ENCODE measurements around the gene RBMS3. TPM values are rescaled to one million over a fixed set of nuclear protein-coding genes. Genes with fewer than 3 reads are reported as not detected.

RBMS3 gene
- total and polyA plus RNA-seq, 2 experiments from 2014 or later = 3.2 to 7.4 TPM

- Histone ChIP-seq H2AFZ (no peak overlapping the region), H4K20me1 (replicated peaks; ENCODE audit: insufficient read depth) (no peaks in the 10 kb centered on the region), H3K9me2 (ENCODE audit: insufficient read depth) (no peaks in the 10 kb centered on the region), H3K79me2 (replicated peaks; ENCODE audit: insufficient read depth) (no peaks in the 10 kb centered on the region), H3K27me3 (ENCODE audit: insufficient read depth) (no peaks in the 10 kb centered on the region), H3K4me3 (no peak overlapping the region), H3K36me3 (ENCODE audit: insufficient read depth) (no peaks in the 10 kb centered on the region), H3F3A (replicated peaks; ENCODE audit: low read depth) (no peaks in the 10 kb centered on the region), H3K27ac (ENCODE audit: low read depth) (no peak overlapping the region), H3K4me2 (no peak overlapping the region), H3K4me1 (ENCODE audit: insufficient read depth) (peaks cover 34% of the 10 kb centered on the region)
- no peak overlapping the region for H3K4me3 Mint-ChIP-seq
- ATAC-seq (no peak), DNase-seq (ENCODE audit: low spot score) (no peak)
- H3K27ac Mint-ChIP-seq = no peak overlapping the region
- no peaks in the 10 kb centered on the region for H3K36me3 Mint-ChIP-seq (ENCODE audit: low read depth)
- no peak for TF ChIP-seq POLR2AphosphoS5 (IDR thresholded peaks at IDR 0.05; ENCODE audit: low read depth)
- TF ChIP-seq ZNF114 (CRISPR knock-in tag; IDR thresholded peaks at IDR 0.05) = no peak
- no peak for TF ChIP-seq EZH2phosphoT487 (IDR thresholded peaks at IDR 0.05; ENCODE audit: unreplicated experiment)
- TF ChIP-seq CREB1 (CRISPR knock-in tag; IDR thresholded peaks at IDR 0.05; ENCODE audit: low read depth) = no peak
- TF ChIP-seq EZH2 (IDR thresholded peaks at IDR 0.05; ENCODE audit: low read depth, unreplicated experiment) = no peak
- TF ChIP-seq STAT1 (IDR thresholded peaks at IDR 0.05; ENCODE audit: unreplicated experiment) = no peak
- H3K9me3 Mint-ChIP-seq = no peaks in the 10 kb centered on the region; the same call in 2 of the 3 replicates
- peaks cover 24% of the 10 kb centered on the region for H3K4me1 Mint-ChIP-seq
- peaks cover 2% of the 10 kb centered on the region for H3K27me3 Mint-ChIP-seq (ENCODE audit: insufficient read depth, low read depth, poor library complexity)
Measured at GRCh38 chr3:30003741-30004140, 722.9 kb downstream of the RBMS3 start.

- Histone ChIP-seq H3F3A (replicated peaks; ENCODE audit: low read depth) (no peaks in the 10 kb centered on the region), H2AFZ (no peak overlapping the region), H3K4me1 (ENCODE audit: insufficient read depth) (peaks cover 34% of the 10 kb centered on the region), H3K27me3 (ENCODE audit: insufficient read depth) (no peaks in the 10 kb centered on the region), H3K27ac (ENCODE audit: low read depth) (no peak overlapping the region), H3K36me3 (ENCODE audit: insufficient read depth) (no peaks in the 10 kb centered on the region), H4K20me1 (replicated peaks; ENCODE audit: insufficient read depth) (no peaks in the 10 kb centered on the region), H3K9me2 (ENCODE audit: insufficient read depth) (no peaks in the 10 kb centered on the region), H3K4me2 (no peak overlapping the region), H3K4me3 (no peak overlapping the region), H3K79me2 (replicated peaks; ENCODE audit: insufficient read depth) (no peaks in the 10 kb centered on the region)
- Mint-ChIP-seq H3K27me3 (ENCODE audit: insufficient read depth, low read depth, poor library complexity) (no peaks in the 10 kb centered on the region), H3K9me3 (no peaks in the 10 kb centered on the region; the same call in 2 of the 3 replicates), H3K4me3 (no peak overlapping the region), H3K27ac (no peak overlapping the region), H3K36me3 (ENCODE audit: low read depth) (no peaks in the 10 kb centered on the region), H3K4me1 (peaks cover 24% of the 10 kb centered on the region)
- ATAC-seq = no peak
- no peak for DNase-seq (ENCODE audit: low spot score)
- no peak for TF ChIP-seq ZNF462 (CRISPR knock-in tag; IDR thresholded peaks at IDR 0.05)
- no peak for TF ChIP-seq NANOG (IDR thresholded peaks at IDR 0.05; ENCODE audit: borderline replicate concordance)
- no peak for TF ChIP-seq EZH2 (IDR thresholded peaks at IDR 0.05; ENCODE audit: low read depth, unreplicated experiment)
- no peak for TF ChIP-seq REST (IDR thresholded peaks at IDR 0.05; ENCODE audit: unreplicated experiment)
- TF ChIP-seq CREB1 (CRISPR knock-in tag; IDR thresholded peaks at IDR 0.05; ENCODE audit: low read depth) = no peak
- no peak for TF ChIP-seq EZH2phosphoT487 (IDR thresholded peaks at IDR 0.05; ENCODE audit: unreplicated experiment)
- TF ChIP-seq CTCF (conservative IDR thresholded peaks at IDR 0.05; ENCODE audit: low read depth in 2 of 2) = no peak
- no peak for TF ChIP-seq ZNF114 (CRISPR knock-in tag; IDR thresholded peaks at IDR 0.05)
- no peak for TF ChIP-seq POLR2AphosphoS5 (IDR thresholded peaks at IDR 0.05; ENCODE audit: low read depth)
- no peak for TF ChIP-seq STAT1 (IDR thresholded peaks at IDR 0.05; ENCODE audit: unreplicated experiment)
Measured at GRCh38 chr3:30004481-30004880, 723.6 kb downstream of the RBMS3 start.
